Duodenal mucosa (tissue), 2 donors: ENCODE measurements around the gene HELLS.
"Not testable (repeated sequence)": the region's sequence is repeated elsewhere in the genome, so short reads cannot be mapped to it uniquely, and the experiment has no call there.

ENCODE experiments used
- H3K27ac ChIP-seq: one replicate; pipeline ENCODE4 v1.7.0; 2013; ENCODE audit warnings: low read depth, low read length
- H3K27me3 ChIP-seq, 2 donors: one replicate each; pipeline ENCODE4 v1.7.0; 2013; ENCODE audit warnings: low read length in 2 of 2, control low read depth in 1 of 2; ENCODE audit not compliant: insufficient read depth in 2 of 2, control insufficient read depth in 1 of 2
- H3K36me3 ChIP-seq, 2 donors: one replicate each; pipeline ENCODE4 v1.7.0; 2013; ENCODE audit warnings: low read length in 2 of 2, control low read depth in 1 of 2; ENCODE audit not compliant: insufficient read depth in 2 of 2, control insufficient read depth in 1 of 2
- H3K4me1 ChIP-seq, 2 donors: one replicate each; pipeline ENCODE4 v1.7.0; 2013; ENCODE audit warnings: low read length in 2 of 2, control low read depth in 1 of 2; ENCODE audit not compliant: insufficient read depth in 2 of 2, control insufficient read depth in 1 of 2
- H3K4me3 ChIP-seq, 2 donors: one replicate each; pipeline ENCODE4 v1.7.0; 2013; ENCODE audit warnings: low read length in 2 of 2, low read depth in 1 of 2
- H3K9ac ChIP-seq, 2 donors: one replicate each; pipeline ENCODE4 v1.7.0; 2013; ENCODE audit warnings: low read length in 2 of 2, low read depth in 1 of 2
- H3K9me3 ChIP-seq, 2 donors: one replicate each; pipeline ENCODE4 v1.7.0; 2013; ENCODE audit warnings: low read length in 2 of 2, control low read depth in 1 of 2; ENCODE audit not compliant: control insufficient read depth in 1 of 2

HELLS gene

GRCh38 chr10:94631077-94631875 lies 85.7 kb downstream of the HELLS start:
- H3K27ac ChIP-seq: no peak overlapping the region
- H3K9me3 ChIP-seq: peaks cover 3 to 16% of the 10 kb centered on the region in 2 donors
- H3K27me3 ChIP-seq: no peaks in the 10 kb centered on the region
- no peaks in the 10 kb centered on the region for H3K4me1 ChIP-seq
- no peak overlapping the region for H3K9ac ChIP-seq
- H3K36me3 ChIP-seq: no peaks in the 10 kb centered on the region
- no peak overlapping the region for H3K4me3 ChIP-seq

GRCh38 chr10:94632954-94633353 lies 87.4 kb downstream of the HELLS start:
- no peaks in the 10 kb centered on the region for H3K4me1 ChIP-seq
- H3K9me3 ChIP-seq: peaks cover 3 to 19% of the 10 kb centered on the region in 2 donors
- H3K4me3 ChIP-seq: no peak overlapping the region
- H3K36me3 ChIP-seq: no peaks in the 10 kb centered on the region
- H3K27ac ChIP-seq: no peak overlapping the region
- no peaks in the 10 kb centered on the region for H3K27me3 ChIP-seq
- H3K9ac ChIP-seq: no peak overlapping the region

- not testable (repeated sequence) for H3K4me1 ChIP-seq, H3K36me3 ChIP-seq, H3K27me3 ChIP-seq, H3K27ac ChIP-seq, H3K9ac ChIP-seq, H3K4me3 ChIP-seq
- peaks cover 2 to 20% of the 10 kb centered on the region in 2 donors for H3K9me3 ChIP-seq
Observed at GRCh38 chr10:94638097-94638496, 92.5 kb downstream of the HELLS start.

- no peaks in the 10 kb centered on the region for H3K27me3 ChIP-seq
- H3K9ac ChIP-seq: no peak overlapping the region
- no peaks in the 10 kb centered on the region for H3K4me1 ChIP-seq
- H3K36me3 ChIP-seq: no peaks in the 10 kb centered on the region
- peaks cover 2 to 12% of the 10 kb centered on the region in 2 donors for H3K9me3 ChIP-seq
- H3K4me3 ChIP-seq: no peak overlapping the region
- H3K27ac ChIP-seq: no peak overlapping the region
Observed at GRCh38 chr10:94639902-94640301, 94.3 kb downstream of the HELLS start.

- no peak overlapping the region for H3K27ac ChIP-seq
- peaks cover 2 to 12% of the 10 kb centered on the region in 2 donors for H3K9me3 ChIP-seq
- no peaks in the 10 kb centered on the region for H3K27me3 ChIP-seq
- H3K36me3 ChIP-seq: no peaks in the 10 kb centered on the region
- H3K9ac ChIP-seq: no peak overlapping the region
- H3K4me1 ChIP-seq: no peaks in the 10 kb centered on the region
- H3K4me3 ChIP-seq: no peak overlapping the region
Observed at GRCh38 chr10:94640562-94640961, 95.0 kb downstream of the HELLS start.

GRCh38 chr10:94641480-94641879 lies 95.9 kb downstream of the HELLS start:
- Histone ChIP-seq H3K4me1 (no peaks in the 10 kb centered on the region), H3K9me3 (peaks cover 2 to 12% of the 10 kb centered on the region in 2 donors), H3K27ac (no peak overlapping the region), H3K9ac (no peak overlapping the region), H3K4me3 (no peak overlapping the region), H3K36me3 (no peaks in the 10 kb centered on the region), H3K27me3 (no peaks in the 10 kb centered on the region)

- Histone ChIP-seq H3K4me3 (no peak overlapping the region), H3K36me3 (no peaks in the 10 kb centered on the region), H3K4me1 (no peaks in the 10 kb centered on the region), H3K27ac (no peak overlapping the region), H3K9ac (no peak overlapping the region), H3K27me3 (no peaks in the 10 kb centered on the region), H3K9me3 (no peaks in the 10 kb centered on the region)
Observed at GRCh38 chr10:94644352-94644751, 98.8 kb downstream of the HELLS start.

- no peak overlapping the region for H3K9ac ChIP-seq
- H3K27me3 ChIP-seq: no peaks in the 10 kb centered on the region
- no peak overlapping the region for H3K4me3 ChIP-seq
- H3K4me1 ChIP-seq: no peaks in the 10 kb centered on the region
- H3K27ac ChIP-seq: no peak overlapping the region
- no peaks in the 10 kb centered on the region for H3K36me3 ChIP-seq
- H3K9me3 ChIP-seq: no peaks in the 10 kb centered on the region
Observed at GRCh38 chr10:94645285-94645684, 99.7 kb downstream of the HELLS start.
